OCI-LY7 (cell line): Measurements from ENCODE around the gene NRF1.

Experiments used
- EZH2phosphoT487 ChIP-seq: fragments of 200-600 bp; sonication (generic); IDR thresholded peaks from 2 replicates; pipeline ENCODE4 v1.6.1; 2018; ENCODE audit warnings: low read depth, borderline replicate concordance, mild to moderate bottlenecking, mixed run types, antibody characterized with exemption, low read length, moderate library complexity, mixed read lengths
- TF ChIP-seq, protein P1 (sequence below): fragments of 200-600 bp; sonication (generic); conservative IDR thresholded peaks from 2 replicates; pipeline ENCODE4 v1.5.1; 2014; ENCODE audit warnings: mild to moderate bottlenecking, antibody characterized with exemption, low read length, moderate library complexity, mixed read lengths

DNA sequence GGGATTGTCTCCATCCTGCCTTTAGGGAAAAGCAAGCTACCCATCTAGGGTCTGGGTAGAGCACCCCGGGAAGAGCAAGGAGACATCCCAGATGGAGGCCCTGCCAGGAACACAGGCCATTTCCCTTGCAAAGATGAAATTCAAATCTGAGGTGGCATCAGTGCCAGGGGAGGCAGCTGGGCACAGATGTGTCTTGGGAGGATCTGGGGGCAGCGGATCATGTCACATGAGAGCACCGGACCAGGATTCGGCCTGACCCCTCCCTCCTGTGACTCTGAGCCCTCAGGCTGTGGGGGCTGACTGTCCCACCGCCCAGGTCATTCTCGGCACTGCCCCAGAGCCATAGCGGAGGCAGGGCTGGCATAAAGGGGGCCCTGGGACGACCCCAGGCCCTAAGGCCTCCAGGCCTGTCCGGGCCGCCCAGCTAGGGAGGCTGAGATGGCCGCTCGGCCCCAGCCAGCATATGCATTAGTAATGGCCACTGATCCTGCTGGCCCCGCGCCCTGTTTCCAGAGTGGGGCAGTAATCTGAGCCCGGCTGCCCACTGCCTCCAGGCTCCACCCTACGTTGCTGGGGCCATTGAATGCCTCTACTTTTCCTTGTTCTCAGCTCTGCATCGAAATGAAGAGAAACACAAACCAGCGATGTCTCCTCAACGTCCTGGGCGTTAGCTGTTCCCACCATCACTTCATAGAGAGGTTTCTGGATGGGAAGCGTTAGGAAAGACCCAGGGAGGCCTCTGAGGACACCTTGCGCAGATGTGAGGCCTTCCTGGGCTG lies 192.8 kb downstream of the NRF1 start:
- TF ChIP-seq, protein P1, sequence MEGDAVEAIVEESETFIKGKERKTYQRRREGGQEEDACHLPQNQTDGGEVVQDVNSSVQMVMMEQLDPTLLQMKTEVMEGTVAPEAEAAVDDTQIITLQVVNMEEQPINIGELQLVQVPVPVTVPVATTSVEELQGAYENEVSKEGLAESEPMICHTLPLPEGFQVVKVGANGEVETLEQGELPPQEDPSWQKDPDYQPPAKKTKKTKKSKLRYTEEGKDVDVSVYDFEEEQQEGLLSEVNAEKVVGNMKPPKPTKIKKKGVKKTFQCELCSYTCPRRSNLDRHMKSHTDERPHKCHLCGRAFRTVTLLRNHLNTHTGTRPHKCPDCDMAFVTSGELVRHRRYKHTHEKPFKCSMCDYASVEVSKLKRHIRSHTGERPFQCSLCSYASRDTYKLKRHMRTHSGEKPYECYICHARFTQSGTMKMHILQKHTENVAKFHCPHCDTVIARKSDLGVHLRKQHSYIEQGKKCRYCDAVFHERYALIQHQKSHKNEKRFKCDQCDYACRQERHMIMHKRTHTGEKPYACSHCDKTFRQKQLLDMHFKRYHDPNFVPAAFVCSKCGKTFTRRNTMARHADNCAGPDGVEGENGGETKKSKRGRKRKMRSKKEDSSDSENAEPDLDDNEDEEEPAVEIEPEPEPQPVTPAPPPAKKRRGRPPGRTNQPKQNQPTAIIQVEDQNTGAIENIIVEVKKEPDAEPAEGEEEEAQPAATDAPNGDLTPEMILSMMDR = no peak
- TF ChIP-seq EZH2phosphoT487 = no peak
